ENCODE results near the gene PLPP2.

Gene PLPP2

GRCh38 chr19:291006-291521 is at the start of gene PLPP2:
Gene PLPP2, minus strand, starts transcription at chr19:291403. Its CDS starts 67 bp downstream, at chr19:291336.
- DNase-seq (ENCODE audit: low spot score): peak; percentile 63

GRCh38 chr19:340620-341385 is 49.6 kb upstream of the PLPP2 start:
- no peak for DNase-seq (ENCODE audit: low spot score)

- DNase-seq (ENCODE audit: low spot score): no peak
Observed at GRCh38 chr19:339262-339887, 48.2 kb upstream of the PLPP2 start.

GRCh38 chr19:338421-338820 is 47.2 kb upstream of the PLPP2 start:
- no peak for DNase-seq (ENCODE audit: low spot score)

DNA sequence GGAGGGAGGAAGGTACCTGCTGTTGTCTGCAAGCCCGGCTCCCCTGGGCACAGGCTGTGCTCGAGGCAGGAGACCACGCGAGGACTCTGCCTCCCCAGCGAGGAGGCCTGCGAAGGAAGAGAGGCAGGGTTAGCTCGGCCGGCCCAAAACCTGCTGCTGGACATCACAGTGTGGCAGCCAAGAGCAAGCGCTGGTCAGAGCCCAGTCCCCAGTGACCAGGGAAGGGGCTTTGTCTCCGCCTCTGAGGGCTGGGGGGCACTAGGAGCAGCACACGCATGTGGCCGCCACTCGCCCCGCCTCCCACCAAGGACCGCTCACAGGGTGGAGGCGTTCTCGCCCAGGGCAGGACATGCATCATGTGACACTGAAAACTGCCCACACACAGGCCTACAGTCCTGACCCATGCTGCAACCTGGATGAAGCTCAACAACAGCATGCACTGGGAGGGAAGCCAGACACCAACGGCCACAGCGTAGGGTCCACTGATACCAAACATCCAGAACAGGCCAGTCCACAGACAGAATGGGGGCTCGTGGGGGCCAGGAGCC is 44.9 kb upstream of the PLPP2 start:
- DNase-seq (ENCODE audit: low spot score): no peak

DNA sequence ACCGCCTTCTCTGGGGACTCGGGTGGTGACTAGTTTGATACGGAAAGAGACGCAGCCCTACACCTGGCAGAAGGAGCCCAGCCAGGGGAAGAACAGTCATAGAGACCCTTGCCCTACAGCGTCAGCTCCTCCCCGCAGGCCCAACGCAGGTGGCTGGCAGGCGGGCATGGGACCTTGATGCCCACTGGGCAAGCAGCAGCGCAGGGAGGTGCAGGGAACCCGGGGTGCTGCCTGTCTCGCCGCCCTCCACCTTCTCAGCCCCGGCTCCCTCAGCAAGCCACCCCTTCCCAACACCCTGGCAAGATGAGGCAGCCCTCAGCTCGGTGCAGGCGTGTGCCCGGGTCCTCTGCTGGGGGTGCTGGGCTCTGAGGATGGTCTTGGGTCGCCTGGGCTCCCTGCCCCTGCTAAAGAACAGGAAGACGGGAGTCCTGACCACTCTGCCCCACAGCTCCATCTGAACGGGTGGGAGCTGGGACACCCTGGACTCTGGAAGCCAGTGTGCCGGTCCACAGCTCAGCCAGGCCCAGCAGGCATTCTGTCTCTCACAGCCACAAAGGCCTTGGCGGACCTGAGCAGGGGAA is 44.4 kb upstream of the PLPP2 start:
- no peak for DNase-seq (ENCODE audit: low spot score)

GRCh38 chr19:335072-335471 is 43.9 kb upstream of the PLPP2 start:
- no peak for DNase-seq (ENCODE audit: low spot score)

GRCh38 chr19:334296-335071 is 43.3 kb upstream of the PLPP2 start:
- DNase-seq (ENCODE audit: low spot score): no peak

GRCh38 chr19:330503-330902 is 39.3 kb upstream of the PLPP2 start:
- DNase-seq (ENCODE audit: low spot score): no peak

DNA sequence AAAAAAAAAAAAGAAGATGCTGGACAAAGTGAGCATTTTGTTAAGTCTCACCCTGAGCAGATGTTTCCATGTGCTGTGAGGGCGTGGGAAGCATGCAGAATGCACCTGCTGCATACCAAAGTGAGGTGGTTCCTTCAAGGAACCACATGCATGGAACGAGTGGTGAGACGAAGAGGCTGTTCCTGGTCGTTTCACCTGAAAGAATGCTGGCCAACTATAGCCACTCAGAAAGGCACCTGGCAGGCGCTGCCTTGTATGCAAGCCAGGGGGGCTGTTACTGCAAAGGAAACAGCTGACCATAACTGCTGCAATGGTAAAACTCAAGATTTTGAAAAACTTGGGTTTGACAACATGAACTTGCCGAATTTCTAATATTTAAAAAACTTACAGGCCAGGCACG is 38.7 kb upstream of the PLPP2 start:
- no peak for DNase-seq (ENCODE audit: low spot score)

- no peak for DNase-seq (ENCODE audit: low spot score)
Observed at GRCh38 chr19:328025-328505, 36.9 kb upstream of the PLPP2 start.

- no peak for DNase-seq (ENCODE audit: low spot score)
Observed at GRCh38 chr19:327291-328024, 36.3 kb upstream of the PLPP2 start.

GRCh38 chr19:326871-327270 is 35.7 kb upstream of the PLPP2 start:
- DNase-seq (ENCODE audit: low spot score): no peak

GRCh38 chr19:325937-326565 is 34.8 kb upstream of the PLPP2 start:
- DNase-seq (ENCODE audit: low spot score): no peak

- no peak for DNase-seq (ENCODE audit: low spot score)
Observed at GRCh38 chr19:325173-325936, 34.2 kb upstream of the PLPP2 start.

GRCh38 chr19:324716-325115 is 33.5 kb upstream of the PLPP2 start:
- DNase-seq (ENCODE audit: low spot score): no peak

DNA sequence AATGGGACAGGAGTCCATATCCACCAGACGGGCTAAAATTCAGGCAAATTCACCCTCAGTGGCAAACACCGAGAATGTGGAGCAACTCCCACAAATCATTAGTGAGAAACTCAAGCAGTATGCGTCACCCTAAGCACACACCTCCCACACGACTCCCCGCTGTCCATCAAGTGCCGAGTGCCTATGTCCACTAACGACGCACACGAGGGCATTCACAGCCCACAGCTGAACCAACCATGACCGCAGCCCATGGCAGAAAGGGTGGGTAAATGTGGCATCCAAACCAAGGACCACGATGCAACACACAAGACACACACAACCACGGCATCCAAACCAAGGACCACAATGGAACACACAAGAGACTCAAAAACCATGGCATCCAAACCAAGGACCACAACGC is 31.4 kb upstream of the PLPP2 start:
- no peak for DNase-seq (ENCODE audit: low spot score)

GRCh38 chr19:318509-318774 is 27.2 kb upstream of the PLPP2 start:
- no peak for DNase-seq (ENCODE audit: low spot score)

DNA sequence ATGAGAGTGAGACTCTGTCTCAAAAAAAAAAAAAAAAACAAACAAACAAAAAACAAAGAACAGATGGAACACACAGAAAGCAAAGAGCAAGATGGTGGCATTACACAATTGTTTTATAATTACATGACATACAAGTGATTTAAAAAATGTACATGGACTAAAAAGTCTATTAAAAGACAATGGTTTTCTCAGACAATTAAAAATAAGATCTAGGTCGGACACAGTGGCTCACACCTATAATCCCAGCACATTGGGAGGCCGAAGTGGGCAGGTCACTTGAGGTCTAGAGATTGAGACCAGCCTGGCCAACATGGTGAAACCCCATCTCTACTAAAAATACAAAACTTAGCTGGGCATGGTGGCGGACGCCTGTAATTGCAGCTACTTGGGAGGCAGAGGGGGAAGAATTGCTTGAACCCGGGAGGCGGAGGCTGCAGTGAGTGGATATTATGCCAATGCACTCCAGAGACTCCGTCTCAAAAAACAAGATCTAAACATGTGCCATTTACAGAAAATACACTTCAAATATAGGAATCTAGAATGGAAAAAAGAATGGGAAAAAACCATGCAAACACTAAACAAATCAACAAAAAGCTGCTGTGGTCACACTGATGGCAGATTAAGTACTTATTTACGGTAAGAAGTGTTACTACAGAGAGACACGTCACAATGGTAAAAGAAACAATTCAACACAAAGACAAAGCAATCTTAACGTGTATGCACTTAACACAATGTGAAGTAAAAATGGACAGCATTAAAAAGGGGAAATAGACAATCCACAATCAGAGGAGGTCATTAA is 26.7 kb upstream of the PLPP2 start:
- no peak for DNase-seq (ENCODE audit: low spot score)

Measured in left forelimb (tissue), 1 donor.